ENCODE data around the gene SPATA6L.
"Not testable (repeated sequence)": the region's sequence is repeated elsewhere in the genome, so short reads cannot be mapped to it uniquely, and the experiment has no call there.

The SPATA6L gene

GRCh38 chr9:4674783-4675182 is 8.5 kb upstream of the SPATA6L start:
- DNase-seq (ENCODE audit: low read depth) = no peak

DNA sequence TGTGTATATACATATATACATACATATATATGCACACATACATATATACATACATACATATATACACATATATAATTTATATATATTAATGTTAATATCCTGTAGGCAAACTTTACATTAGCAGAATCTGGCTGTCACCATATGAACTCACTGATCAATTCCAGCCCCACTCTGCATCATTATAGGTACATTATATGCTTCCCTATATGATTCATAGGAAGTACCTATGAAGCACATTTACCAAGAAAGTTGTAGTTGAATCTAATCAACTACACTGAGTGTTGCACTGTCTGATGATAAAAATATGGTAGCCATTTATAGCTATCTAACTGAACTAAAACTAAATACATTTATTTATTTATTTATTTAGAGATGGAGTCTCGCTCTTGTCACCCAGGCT is 5.5 kb upstream of the SPATA6L start:
- DNase-seq (ENCODE audit: low read depth) = no peak

GRCh38 chr9:4670591-4670990 is 4.3 kb upstream of the SPATA6L start:
- no peak for DNase-seq (ENCODE audit: low read depth)

DNA sequence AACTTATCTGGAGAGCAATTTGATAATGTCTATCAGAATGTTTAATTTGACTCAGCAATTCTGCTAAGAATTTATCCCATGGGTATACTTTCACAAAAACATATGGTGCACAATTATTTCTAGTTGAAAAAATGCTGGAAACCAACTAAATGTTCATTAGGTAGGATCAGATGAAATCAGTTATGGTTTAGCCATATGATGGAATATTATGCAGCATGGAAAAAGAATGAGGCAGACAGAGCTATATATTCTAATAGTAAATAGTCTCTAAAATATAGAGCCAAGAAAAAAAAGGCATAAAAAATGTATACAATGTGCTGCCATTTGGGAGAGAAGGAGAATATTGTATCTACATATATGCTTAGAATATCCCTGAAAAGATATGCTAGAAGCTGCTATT is 3.6 kb upstream of the SPATA6L start:
- no peak for DNase-seq (ENCODE audit: low read depth)

DNA sequence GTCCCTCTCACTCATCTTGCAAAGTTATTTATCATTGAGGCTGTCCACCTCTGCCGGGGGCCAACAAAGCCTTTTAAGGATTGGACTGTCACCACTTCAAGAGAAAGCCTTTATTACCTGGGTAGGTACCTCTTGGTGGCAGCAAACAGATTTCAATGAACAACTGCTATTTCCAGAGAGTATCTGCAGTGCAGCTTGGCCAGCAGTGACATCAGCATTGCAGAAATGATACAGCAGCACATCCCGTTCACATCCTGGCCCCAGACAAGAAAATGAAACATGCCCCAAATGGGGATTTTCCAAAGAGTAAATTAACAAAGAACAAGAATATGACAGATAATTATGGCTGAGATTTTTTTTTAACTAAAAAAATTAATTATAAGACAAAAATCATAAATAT is 2.3 kb upstream of the SPATA6L start:
- no peak for DNase-seq (ENCODE audit: low read depth)

DNA sequence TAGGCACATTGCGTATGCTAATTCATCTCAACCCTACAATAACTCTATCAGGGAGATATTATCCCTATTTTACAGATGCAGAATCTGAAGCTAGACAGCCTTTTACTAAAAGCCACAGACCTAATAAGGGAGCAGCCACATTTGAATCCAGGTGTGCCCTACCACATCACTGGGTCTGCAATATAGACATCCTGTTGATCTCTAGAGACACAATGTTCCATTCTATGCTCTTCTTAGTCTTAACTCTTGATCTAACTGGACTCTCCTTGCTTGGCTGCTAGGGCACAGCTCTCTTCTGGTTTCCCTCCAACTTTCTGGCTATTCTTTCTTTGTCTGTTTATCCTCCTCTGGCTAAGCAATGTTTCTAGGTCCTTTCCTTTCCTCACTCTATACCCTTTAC is 1.4 kb upstream of the SPATA6L start:
- DNase-seq (ENCODE audit: low read depth) = no peak

- DNase-seq (ENCODE audit: low read depth) = no peak
Measured at GRCh38 chr9:4665357-4665756, 923 bp downstream of the SPATA6L start.

DNA sequence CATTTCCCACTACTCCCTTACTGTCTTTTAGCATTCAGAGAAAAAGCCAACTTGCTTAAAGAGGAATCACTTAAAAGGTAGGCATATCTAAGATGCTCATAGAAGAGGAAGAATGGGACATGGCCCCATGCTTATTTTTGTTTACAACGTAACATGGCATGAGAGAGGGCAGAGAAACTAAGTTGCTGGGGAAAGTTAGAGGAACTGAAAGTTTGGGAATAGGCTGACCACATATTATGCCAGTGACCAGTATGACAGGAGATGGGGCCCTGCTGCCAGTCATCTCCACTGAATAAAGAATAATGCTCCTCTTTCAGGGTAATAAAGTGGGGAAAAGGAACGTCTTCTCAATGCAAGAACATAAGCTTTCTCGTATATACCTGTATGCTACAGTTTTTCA is 2.3 kb downstream of the SPATA6L start:
- DNase-seq (ENCODE audit: low read depth) = no peak

DNA sequence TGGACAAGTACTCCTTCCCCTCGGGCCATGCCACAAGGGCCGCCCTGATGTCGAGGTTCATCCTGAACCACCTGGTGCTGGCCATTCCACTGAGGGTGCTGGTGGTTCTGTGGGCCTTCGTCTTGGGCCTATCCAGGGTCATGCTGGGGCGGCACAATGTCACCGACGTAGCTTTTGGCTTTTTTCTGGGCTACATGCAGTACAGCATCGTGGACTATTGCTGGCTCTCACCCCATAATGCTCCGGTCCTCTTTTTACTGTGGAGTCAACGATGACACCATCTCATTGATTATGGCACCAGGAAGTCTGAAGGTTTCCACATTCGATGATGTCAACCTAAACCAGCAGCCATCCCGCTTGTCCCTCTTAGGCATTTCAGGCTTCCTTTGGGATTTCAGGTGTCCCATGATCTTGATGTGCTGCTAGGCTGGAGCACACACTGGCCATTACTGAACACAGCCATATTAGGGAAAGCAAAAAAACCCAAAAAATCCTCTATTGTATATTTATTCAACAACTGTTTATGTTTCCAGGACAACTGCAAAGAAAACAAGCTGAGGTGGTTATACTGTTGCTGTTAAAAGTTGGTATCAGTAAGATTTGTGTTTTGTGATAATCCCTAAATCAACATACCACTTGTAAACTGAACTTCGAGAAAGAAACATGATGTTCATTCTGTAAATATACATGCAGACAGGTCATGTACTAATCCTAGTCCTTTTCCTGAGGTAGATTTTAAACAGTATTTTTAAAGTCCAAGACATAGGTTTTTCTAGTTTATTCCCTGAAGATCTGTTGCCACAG is 3.1 kb downstream of the SPATA6L start:
- DNase-seq (ENCODE audit: low read depth) = no peak

DNA sequence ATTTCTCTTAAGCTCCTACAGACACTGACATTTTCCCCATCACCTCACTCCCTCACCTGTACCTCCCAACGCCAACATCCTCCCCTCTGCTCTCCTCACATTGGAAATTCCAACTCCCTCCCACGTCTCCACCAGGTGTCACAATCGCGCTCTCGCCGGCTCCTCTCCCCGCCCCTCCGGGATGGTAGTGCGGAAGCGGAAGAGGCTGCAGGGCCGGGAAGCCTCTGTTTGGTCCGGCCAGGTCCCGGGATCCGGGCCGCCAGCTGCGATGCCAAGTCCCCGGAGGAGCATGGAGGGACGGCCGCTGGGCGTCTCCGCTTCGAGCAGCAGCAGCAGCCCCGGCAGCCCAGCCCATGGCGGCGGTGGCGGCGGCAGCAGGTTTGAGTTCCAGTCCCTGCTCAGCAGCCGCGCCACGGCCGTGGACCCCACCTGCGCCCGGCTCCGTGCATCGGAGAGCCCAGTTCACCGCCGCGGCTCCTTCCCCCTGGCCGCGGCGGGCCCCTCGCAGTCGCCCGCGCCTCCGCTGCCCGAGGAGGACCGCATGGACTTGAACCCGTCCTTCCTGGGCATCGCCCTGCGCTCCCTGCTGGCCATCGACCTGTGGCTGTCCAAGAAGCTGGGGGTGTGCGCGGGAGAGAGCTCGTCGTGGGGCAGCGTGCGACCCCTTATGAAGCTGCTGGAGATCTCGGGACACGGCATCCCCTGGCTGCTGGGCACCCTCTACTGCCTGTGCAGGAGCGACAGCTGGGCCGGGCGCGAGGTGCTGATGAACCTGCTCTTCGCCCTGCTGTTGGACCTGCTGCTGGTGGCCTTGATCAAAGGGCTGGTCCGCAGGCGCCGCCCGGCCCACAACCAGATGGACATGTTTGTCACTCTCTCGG is 3.9 kb downstream of the SPATA6L start, which contains the start of gene PLPP6:
Gene PLPP6, plus strand, starts transcription at position 187 of the 881 bp plus-strand sequence. Its CDS starts 82 bp downstream, at position 269.
- no peak for DNase-seq (ENCODE audit: low read depth)

DNA sequence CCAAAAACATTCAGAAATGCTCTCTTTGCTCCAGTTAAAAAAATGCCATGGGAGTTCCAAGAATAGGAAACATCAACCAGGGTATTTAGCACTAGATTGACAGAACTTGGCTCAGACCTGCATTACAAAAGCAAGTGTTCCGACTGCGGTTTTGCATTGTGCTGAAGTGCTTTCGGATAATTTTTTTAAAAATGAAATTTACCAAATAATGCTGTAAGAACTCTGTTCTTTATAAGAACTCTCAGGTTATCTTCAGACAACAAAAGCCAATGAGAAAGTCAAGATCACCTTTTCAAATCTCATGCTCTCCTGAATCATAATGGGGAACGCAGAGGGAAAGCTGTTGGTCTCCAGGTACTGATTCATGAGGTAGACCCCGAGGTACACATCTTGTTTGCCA is 4.7 kb downstream of the SPATA6L start:
- DNase-seq (ENCODE audit: low read depth) = no peak

GRCh38 chr9:4661165-4661564 is 5.1 kb downstream of the SPATA6L start:
- no peak for DNase-seq (ENCODE audit: low read depth)

DNA sequence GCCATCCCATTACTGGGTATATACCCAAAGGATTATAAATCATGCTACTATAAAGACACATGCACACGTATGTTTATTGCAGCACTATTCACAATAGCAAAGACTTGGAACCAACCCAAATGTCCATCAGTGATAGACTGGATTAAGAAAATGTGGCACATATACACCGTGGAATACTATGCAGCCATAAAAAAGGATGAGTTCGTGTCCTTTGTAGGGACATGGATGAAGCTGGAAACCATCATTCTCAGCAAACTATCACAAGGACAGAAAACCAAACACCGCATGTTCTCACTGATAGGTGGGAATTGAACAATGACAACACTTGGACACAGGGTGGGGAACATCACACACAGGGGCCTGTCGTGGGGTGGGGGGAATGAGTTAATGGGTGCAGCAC is 5.6 kb downstream of the SPATA6L start:
- not testable (repeated sequence) for DNase-seq (ENCODE audit: low read depth)

GRCh38 chr9:4657426-4658159 is 8.7 kb downstream of the SPATA6L start:
- DNase-seq (ENCODE audit: low read depth) = no peak

DNA sequence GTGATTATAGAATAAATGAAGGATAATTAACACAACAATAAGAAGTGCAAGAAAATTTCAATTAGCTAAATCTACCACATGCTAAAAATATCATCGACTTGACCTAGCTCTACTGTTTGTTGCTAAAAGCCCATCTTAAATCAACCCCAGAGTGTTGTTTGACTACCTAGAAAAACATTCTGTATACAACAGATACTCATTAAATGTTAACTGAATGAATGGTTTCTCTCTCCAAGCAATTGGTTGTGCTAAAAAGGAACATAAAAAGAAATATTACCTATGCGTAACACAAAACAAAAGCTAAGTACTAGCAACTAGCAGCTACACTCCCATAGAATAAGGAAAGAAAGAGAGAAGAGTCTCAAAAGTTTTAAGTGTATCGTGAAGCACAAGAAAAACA is 9.7 kb downstream of the SPATA6L start:
- no peak for DNase-seq (ENCODE audit: low read depth)

DNA sequence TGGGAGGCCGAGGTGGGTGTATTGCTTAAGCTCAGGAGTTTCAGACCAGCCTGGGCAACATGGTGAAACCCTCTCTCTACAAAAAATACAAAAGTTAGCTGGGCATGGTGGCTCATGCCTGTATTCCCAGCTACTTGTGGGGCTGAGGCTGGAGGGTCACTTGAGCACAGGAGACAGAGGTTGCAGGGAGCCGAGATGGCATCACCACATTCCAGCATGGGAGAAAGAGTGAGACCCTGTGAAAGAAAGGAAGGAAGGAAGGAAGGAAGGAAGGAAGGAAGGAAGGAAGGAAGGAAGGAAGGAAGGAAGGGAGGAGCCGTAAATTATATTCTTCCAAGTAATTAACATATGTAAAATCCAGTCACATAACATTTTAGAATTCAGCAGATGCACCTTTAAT is 10.1 kb downstream of the SPATA6L start:
- DNase-seq (ENCODE audit: low read depth) = not testable (repeated sequence)

- no peak for DNase-seq (ENCODE audit: low read depth)
Measured at GRCh38 chr9:4654538-4654937, 11.7 kb downstream of the SPATA6L start.

GRCh38 chr9:4654084-4654483 is 12.2 kb downstream of the SPATA6L start:
- DNase-seq (ENCODE audit: low read depth) = no peak

- no peak for DNase-seq (ENCODE audit: low read depth)
Measured at GRCh38 chr9:4642351-4642750, 23.9 kb downstream of the SPATA6L start.

DNA sequence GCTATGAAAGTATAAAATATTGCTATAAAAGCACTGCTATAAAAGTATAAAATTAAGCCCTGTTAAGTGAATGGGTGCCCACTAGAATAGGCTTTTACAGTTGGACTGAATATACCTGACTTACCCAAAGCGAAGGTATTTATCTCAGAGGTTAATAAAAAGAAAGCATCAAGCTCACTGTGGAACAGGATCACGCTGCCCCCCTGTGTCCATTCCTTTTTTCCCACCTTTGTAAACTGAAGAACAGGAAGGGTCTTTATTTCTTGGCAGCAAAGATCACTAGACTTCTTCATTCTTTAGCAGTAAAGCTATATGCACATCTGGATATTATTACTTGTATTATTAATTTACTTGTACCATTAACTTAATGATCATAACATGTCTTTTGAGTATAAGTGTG is 26.3 kb downstream of the SPATA6L start:
- DNase-seq (ENCODE audit: low read depth) = no peak

DNA sequence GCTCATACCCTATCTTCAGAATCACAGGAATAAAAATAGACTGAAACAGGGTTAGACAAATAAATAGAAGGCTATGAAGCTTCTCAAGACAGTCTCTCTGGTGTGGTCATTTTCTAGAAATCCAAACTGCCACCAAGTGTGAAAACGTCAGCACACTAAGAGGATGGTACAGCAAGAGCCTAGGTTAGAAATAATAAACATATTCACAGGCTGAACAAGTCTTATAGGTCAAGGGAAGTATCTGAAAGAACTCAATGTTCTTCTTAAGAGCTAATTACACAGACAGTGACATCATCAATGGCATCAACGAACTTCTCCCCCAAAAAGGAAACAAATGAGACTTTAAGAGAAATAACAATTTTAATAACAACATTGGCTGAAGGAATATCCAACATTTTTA is 26.9 kb downstream of the SPATA6L start:
- DNase-seq (ENCODE audit: low read depth) = no peak

DNA sequence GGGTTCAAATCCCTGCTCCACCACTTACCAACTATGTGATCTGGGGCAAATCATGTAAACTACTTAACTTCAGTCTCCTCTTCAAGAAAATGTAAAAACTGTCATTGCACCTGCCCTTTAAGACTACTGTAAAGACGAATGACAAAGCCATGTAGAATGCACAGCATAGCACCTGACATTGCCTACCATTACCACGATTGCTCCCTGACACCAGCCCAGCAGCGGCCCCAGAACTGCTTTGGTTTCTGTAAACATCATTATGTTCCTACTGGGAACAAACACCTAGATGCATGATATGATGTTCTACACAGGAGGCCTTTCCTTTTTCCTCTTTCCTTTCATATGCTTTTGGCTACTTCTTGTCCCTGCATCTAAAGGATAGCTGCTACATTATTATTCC is 27.3 kb downstream of the SPATA6L start:
- DNase-seq (ENCODE audit: low read depth) = no peak

GRCh38 chr9:4630836-4631235 is 35.4 kb downstream of the SPATA6L start:
- DNase-seq (ENCODE audit: low read depth) = no peak

Measured in CMK (cell line).